ENCODE results near the gene RASGRP2. TPM values are rescaled to one million over a fixed set of nuclear protein-coding genes. Genes with fewer than 3 reads are reported as not detected.

Gene RASGRP2
- total RNA-seq, 1 donor from 2014 or later: 19.5 TPM

- Mint-ChIP-seq H3K27ac (peak overlapping the region; percentile 21), H3K27me3 (ENCODE audit: insufficient read depth) (no peaks in the 10 kb centered on the region), H3K4me3 (no peak overlapping the region), H3K4me1 (ENCODE audit: low read depth) (peaks cover 86% of the 10 kb centered on the region), H3K9me3 (no peaks in the 10 kb centered on the region), H3K36me3 (ENCODE audit: low read depth) (peaks cover 85% of the 10 kb centered on the region)
- intact Hi-C loops (cut with micrococcal nuclease): loop anchor here (1.0 kb wide), 2 partner anchors 10 to 24 kb away; no protein-coding TSS in a partner anchor
- DNase-seq (ENCODE audit: low spot score): peak; percentile 71
Observed at GRCh38 chr11:64767344-64768299, 23.7 kb upstream of the RASGRP2 start.

- peaks cover 86% of the 10 kb centered on the region for H3K4me1 Mint-ChIP-seq (ENCODE audit: low read depth)
- intact Hi-C loops (cut with micrococcal nuclease): loop anchor here (1.0 kb wide), 2 partner anchors 10 to 24 kb away; no protein-coding TSS in a partner anchor
- DNase-seq (ENCODE audit: low spot score): no peak
Observed at GRCh38 chr11:64766881-64767280, 22.9 kb upstream of the RASGRP2 start.

GRCh38 chr11:64765851-64766665 lies 22.1 kb upstream of the RASGRP2 start:
- intact Hi-C loops (cut with micrococcal nuclease): no loop called here
- peak overlapping the region; percentile 61 for H3K27ac Mint-ChIP-seq
- no peak overlapping the region for H3K4me3 Mint-ChIP-seq
- peaks cover 86% of the 10 kb centered on the region for H3K4me1 Mint-ChIP-seq (ENCODE audit: low read depth)
- no peaks in the 10 kb centered on the region for H3K9me3 Mint-ChIP-seq
- H3K27me3 Mint-ChIP-seq (ENCODE audit: insufficient read depth): no peaks in the 10 kb centered on the region
- peaks cover 78% of the 10 kb centered on the region for H3K36me3 Mint-ChIP-seq (ENCODE audit: low read depth)
- no peak for DNase-seq (ENCODE audit: low spot score)

More at GRCh38 chr11:64766881-64767280, 22.9 kb upstream of the RASGRP2 start:
- no peak overlapping the region for H3K4me3 Mint-ChIP-seq
- H3K36me3 Mint-ChIP-seq (ENCODE audit: low read depth): peaks cover 83% of the 10 kb centered on the region
- H3K27ac Mint-ChIP-seq: no peak overlapping the region
- no peaks in the 10 kb centered on the region for H3K27me3 Mint-ChIP-seq (ENCODE audit: insufficient read depth)
- H3K9me3 Mint-ChIP-seq: no peaks in the 10 kb centered on the region

GRCh38 chr11:64765291-64765850 lies 21.4 kb upstream of the RASGRP2 start:
- Mint-ChIP-seq H3K27me3 (ENCODE audit: insufficient read depth) (no peaks in the 10 kb centered on the region), H3K9me3 (no peaks in the 10 kb centered on the region), H3K4me3 (peak overlapping the region; percentile 80), H3K4me1 (ENCODE audit: low read depth) (peaks cover 86% of the 10 kb centered on the region), H3K27ac (peak overlapping the region; percentile 88), H3K36me3 (ENCODE audit: low read depth) (peaks cover 75% of the 10 kb centered on the region)
- intact Hi-C loops (cut with micrococcal nuclease): no loop called here
- DNase-seq (ENCODE audit: low spot score): no peak

GRCh38 chr11:64764753-64765152 lies 20.8 kb upstream of the RASGRP2 start:
- Mint-ChIP-seq H3K36me3 (ENCODE audit: low read depth) (peaks cover 72% of the 10 kb centered on the region), H3K27me3 (ENCODE audit: insufficient read depth) (no peaks in the 10 kb centered on the region), H3K9me3 (no peaks in the 10 kb centered on the region), H3K4me3 (peak overlapping the region; percentile 80), H3K4me1 (ENCODE audit: low read depth) (peaks cover 90% of the 10 kb centered on the region), H3K27ac (peak overlapping the region; percentile 88)
- intact Hi-C loops (cut with micrococcal nuclease): loop anchor here (1.0 kb wide), 2 partner anchors 8 to 19 kb away; no protein-coding TSS in a partner anchor
- DNase-seq (ENCODE audit: low spot score): no peak

GRCh38 chr11:64764040-64764611 lies 20.2 kb upstream of the RASGRP2 start:
- intact Hi-C loops (cut with micrococcal nuclease): loop anchor here (1.0 kb wide), 2 partner anchors 8 to 19 kb away; no protein-coding TSS in a partner anchor
- Mint-ChIP-seq H3K4me1 (ENCODE audit: low read depth) (peaks cover 87% of the 10 kb centered on the region), H3K27me3 (ENCODE audit: insufficient read depth) (no peaks in the 10 kb centered on the region), H3K4me3 (peak overlapping the region; percentile 80), H3K9me3 (no peaks in the 10 kb centered on the region), H3K36me3 (ENCODE audit: low read depth) (peaks cover 67% of the 10 kb centered on the region), H3K27ac (peak overlapping the region; percentile 88)
- peak; percentile 44 for DNase-seq (ENCODE audit: low spot score)

- Mint-ChIP-seq H3K4me1 (ENCODE audit: low read depth) (peaks cover 83% of the 10 kb centered on the region), H3K27me3 (ENCODE audit: insufficient read depth) (no peaks in the 10 kb centered on the region), H3K9me3 (no peaks in the 10 kb centered on the region), H3K4me3 (peak overlapping the region; percentile 80), H3K36me3 (ENCODE audit: low read depth) (peaks cover 62% of the 10 kb centered on the region), H3K27ac (peak overlapping the region; percentile 88)
- intact Hi-C loops (cut with micrococcal nuclease): loop anchor here (1.0 to 2.0 kb wide), 3 partner anchors 9 to 18 kb away; no protein-coding TSS in a partner anchor
- no peak for DNase-seq (ENCODE audit: low spot score)
Observed at GRCh38 chr11:64763526-64764039, 19.6 kb upstream of the RASGRP2 start.

- no peaks in the 10 kb centered on the region for H3K9me3 Mint-ChIP-seq
- DNase-seq (ENCODE audit: low spot score): no peak
- H3K4me3 Mint-ChIP-seq: peak overlapping the region; percentile 78
- H3K27me3 Mint-ChIP-seq (ENCODE audit: insufficient read depth): no peaks in the 10 kb centered on the region
- H3K36me3 Mint-ChIP-seq (ENCODE audit: low read depth): peaks cover 55% of the 10 kb centered on the region
- intact Hi-C loops (cut with micrococcal nuclease): loop anchor here (2.0 kb wide), 1 partner anchor 14 kb away; no protein-coding TSS in a partner anchor
- peak overlapping the region; percentile 88 for H3K27ac Mint-ChIP-seq
- H3K4me1 Mint-ChIP-seq (ENCODE audit: low read depth): peaks cover 77% of the 10 kb centered on the region
Observed at GRCh38 chr11:64762674-64763525, 19.0 kb upstream of the RASGRP2 start.

GRCh38 chr11:64762277-64762673 lies 18.3 kb upstream of the RASGRP2 start:
- peaks cover 70% of the 10 kb centered on the region for H3K4me1 Mint-ChIP-seq (ENCODE audit: low read depth)
- H3K36me3 Mint-ChIP-seq (ENCODE audit: low read depth): peaks cover 53% of the 10 kb centered on the region
- no peak for DNase-seq (ENCODE audit: low spot score)
- peak overlapping the region; percentile 88 for H3K27ac Mint-ChIP-seq
- H3K4me3 Mint-ChIP-seq: peak overlapping the region; percentile 58
- H3K27me3 Mint-ChIP-seq (ENCODE audit: insufficient read depth): no peaks in the 10 kb centered on the region
- intact Hi-C loops (cut with micrococcal nuclease): loop anchor here (2.0 kb wide), 1 partner anchor 15 kb away; no protein-coding TSS in a partner anchor
- H3K9me3 Mint-ChIP-seq: no peaks in the 10 kb centered on the region

- Mint-ChIP-seq H3K27me3 (ENCODE audit: insufficient read depth) (no peaks in the 10 kb centered on the region), H3K9me3 (no peaks in the 10 kb centered on the region), H3K4me3 (peak overlapping the region; percentile 31), H3K4me1 (ENCODE audit: low read depth) (peaks cover 61% of the 10 kb centered on the region), H3K36me3 (ENCODE audit: low read depth) (peaks cover 48% of the 10 kb centered on the region), H3K27ac (peak overlapping the region; percentile 77)
- DNase-seq (ENCODE audit: low spot score): no peak
- intact Hi-C loops (cut with micrococcal nuclease): no loop called here
Observed at GRCh38 chr11:64760759-64761420, 16.9 kb upstream of the RASGRP2 start.

Data from activated T-helper 1 cell treated with anti-CD3 and anti-CD28 coated beads, Interleukin-12 subunit alpha, Interleukin-12 subunit beta, Interleukin-2, Interleukin-4 antibody, amounts not matched to agents 30 ng/mL and 10 ng/mL and 1 ng/mL, durations not matched to agents 14 hours and 24 hours and 36 hours (primary cell).